Measurements from ENCODE around the gene DYNC1LI2.
"Not testable (repeated sequence)": the region's sequence is repeated elsewhere in the genome, so short reads cannot be mapped to it uniquely, and the experiment has no call there.

DYNC1LI2 gene

DNA sequence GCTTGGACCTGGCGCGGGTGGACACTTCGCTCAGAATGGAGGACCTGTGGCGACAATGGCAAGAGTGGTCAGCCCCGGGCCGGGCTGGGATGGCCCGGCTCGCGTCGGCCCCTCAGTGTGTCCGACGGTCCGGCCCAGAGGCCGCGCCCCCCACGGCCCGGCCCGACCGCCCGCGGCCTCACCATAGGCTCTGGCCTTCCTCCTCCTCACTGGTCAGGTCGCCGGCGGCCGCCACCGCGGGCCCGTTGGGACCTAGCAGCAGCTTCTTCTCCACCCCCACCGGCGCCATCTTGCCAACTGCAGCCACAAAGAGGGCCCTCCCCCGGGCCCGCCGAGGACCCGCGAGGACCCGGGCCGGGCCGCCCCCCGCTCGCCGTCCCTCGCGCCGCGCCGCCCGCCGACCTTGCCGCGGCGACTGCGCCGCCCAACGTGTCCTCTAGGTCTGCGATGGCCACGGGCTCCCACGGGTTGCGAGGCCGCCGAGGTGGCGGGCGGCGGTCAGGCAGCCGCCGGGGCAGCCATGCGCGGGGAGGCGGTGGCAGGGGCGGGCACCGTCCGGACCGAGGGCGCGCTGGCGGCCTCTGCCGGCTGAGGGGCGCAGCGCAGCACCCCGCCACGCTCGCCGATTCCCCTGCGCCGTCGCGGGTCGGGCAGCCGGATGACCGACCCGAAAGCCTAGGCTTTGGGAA lies at the start of gene DYNC1LI2:
Gene DYNC1LI2, minus strand, starts transcription at position 307 of the 689 bp plus-strand sequence. Its CDS starts 18 bp downstream, at position 289.
- peak; percentile 91 for DNase-seq

DNA sequence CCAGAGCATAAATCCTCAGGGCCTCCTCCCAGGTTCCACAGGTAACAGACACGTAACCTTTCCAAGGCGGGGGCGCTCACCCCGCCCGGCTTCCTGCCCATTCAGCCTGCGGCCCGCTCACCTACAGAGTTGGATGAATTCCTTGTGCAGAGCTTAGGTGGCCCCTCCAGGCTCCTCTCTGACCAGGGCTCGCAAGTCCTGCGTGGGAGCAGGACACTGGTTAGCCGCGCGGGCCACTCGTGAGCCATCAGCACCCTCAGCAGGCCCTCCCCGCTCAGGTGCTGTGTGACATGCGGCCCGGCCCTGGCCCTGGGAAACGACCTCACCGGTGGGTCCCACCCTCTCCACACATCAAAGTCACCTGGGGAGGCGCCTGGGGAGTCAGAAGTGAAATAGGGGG lies 49.4 kb upstream of the DYNC1LI2 start:
- no peak for DNase-seq

DNA sequence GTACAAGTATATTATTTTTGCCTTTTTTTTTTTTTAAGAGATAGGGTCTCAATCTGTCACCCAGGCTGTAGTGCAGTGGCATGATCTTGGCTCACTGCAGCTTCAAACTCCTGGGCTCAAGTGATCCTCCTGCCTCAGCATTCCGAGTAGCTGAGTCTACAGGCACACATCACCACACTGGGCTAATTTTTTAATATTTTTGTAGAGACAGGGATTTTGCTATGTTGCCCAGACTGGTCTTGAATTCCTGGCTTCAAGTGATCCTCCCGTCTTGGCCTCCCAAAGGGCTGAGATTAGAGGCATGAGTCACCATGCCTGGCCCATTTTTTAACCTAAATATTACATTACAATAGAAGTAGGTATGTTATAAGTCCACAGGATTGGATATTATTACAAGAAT lies 46.8 kb upstream of the DYNC1LI2 start:
- no peak for DNase-seq

DNA sequence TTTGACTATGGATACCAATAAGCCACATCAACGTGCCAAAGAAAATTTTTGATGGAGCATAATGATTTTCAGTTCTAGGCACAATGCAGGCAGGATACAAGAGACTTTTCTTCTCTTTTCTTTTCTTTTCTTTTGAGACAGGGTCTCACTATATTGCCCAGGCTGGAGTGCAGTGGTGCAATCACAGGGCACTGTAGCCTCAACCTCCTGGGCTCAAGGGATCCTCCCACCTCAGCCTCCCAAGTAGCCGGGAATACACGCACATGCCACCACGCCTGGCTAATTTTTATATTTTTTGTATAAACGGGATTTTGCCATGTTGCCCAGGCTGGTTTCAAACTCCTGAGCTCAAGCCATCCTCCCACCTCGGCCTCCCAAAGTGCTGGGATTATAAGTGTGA lies 42.6 kb upstream of the DYNC1LI2 start:
- DNase-seq, result not testable (repeated sequence)

DNA sequence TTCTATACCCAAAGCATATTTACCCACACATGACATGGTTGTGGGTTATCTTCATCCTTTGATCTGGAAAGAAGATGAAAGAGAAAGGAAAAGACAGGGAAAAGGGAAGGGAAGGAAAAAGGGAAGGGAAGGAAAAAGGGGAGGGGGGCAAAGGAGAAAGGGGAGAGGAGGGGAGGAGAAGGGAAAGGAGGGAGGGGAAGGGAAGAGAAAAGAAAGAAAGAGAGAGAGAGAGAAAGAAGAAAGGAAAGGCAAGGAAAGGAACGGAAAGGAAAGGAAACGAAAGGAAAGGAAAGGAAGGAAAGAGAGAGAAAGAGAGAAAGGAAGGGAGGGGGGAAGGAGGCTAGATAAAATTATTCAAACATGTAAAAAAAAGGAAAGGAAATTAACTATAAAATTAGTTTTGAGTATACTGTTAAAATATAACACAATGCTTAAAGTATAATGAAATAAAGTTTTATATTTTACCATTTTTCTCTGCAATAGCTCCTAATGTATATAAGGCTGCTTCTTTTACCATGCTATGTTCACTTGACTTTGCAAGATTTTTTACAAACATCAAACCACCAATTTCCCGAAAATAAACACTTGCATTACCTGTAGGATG lies 38.8 kb upstream of the DYNC1LI2 start:
- DNase-seq, result no peak

DNA sequence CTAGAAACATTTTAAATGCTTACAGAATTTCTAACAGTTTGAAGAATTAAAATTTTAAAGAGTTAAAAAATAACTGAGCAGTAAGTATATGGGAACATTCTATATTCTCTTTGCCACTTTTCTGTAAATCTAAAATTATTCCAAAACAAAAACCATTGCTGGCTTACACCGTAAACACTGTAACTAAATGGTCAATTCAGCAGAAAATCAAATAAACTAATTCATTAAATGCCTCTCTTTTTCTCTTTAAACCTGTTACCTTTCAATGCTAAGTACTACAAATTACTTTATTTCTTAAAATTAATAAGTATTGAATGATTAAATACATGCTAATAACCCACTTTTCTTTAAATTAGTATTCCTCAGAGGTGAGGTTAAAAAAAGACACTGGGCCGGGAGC lies 36.0 kb upstream of the DYNC1LI2 start:
- DNase-seq, result no peak

DNA sequence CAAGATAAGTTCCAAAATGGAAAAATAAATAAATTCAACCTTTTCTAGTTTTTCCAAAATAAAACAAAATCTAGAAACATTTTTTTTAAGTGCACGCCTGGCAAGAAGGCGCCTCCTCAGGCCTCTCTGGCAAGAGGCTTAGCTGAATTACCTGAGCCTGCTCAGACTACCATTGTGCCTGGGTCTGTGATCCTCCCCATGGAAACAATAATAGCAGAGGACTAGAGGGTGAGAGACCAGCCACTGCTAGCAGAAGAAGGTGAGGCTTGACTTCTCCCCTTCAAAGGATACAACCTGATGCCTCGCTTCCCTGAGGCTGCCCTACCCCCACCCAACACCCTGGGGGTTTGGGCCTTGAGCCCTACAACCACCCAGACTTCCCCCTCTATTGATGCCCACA lies 35.1 kb upstream of the DYNC1LI2 start:
- DNase-seq, result no peak

DNA sequence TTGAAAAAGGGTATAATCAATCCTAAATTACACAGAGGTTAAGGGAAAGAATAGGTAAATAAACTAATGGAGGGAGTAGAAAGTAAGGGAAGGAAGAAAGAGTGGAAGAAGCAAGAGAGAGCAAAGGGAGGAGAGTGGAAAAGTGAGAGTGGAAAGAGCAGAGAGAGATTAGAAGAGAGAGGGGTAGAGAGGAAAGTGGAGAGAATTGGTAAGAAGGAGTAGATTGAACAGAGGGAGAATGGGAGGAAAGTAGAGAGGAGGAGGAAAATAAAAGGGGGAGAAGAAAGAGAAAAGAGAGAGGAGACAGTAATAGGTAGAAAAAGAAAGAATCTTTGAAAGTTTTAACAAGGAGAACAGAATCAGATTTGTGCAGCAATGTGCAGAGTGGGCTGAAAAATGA lies 25.0 kb upstream of the DYNC1LI2 start:
- DNase-seq, result no peak

DNA sequence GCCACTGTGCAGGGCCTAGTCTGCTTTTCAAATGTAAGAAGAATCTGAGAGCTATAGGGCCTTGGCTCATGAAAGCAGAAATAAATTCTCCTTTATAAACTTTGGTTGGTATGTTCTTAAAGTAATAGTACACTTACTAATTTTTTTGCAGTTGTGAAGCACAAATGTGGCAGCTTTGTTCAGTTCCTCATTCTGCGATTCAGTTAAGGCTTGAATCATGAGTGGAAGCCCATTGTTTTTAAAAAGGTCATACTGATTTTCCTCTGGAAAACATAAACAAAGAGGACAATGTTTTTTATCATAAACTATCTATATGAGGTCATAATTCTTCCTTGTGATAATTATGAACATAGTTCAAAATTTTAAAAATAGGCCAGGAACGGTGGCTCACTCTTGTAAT lies 23.6 kb upstream of the DYNC1LI2 start:
- no peak for DNase-seq

DNA sequence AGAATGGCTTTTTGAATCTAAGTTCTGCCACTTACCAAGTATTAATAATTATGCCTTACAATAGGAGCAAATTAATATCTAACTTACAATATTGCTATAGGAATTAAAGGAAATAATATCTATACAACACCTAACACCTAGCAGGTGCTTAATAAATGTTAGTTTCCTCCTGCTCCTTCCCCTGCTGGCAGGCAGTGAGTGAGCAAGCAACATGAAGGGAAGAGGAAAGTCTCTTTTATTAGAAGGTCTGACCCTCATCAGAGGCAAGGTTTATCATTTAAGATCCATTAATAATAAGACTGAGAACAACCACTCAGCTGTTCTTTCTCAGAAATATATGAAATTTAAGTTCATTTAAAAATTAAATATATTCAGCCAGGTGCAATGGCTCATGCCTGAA lies 6.7 kb upstream of the DYNC1LI2 start:
- no peak for DNase-seq

DNA sequence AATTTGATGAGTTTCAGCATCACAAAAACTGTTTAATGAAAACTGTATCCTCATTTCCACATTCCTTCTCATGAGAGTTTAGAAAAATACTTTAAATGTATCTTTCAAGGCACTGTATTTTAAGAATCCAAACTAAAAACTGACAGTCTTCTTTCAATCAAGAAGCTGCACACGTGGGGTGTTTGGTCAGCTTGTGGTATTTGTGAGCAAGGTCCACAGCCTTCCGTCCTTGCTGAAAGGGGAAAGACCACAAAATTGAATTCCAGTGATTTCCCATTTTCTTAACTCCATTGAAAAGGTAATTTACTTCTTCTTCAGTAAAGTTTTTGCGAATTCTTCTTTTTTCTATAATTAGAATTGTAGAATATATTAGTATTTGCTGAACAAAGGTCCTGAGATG lies 3.4 kb upstream of the DYNC1LI2 start:
- DNase-seq, result no peak

DNA sequence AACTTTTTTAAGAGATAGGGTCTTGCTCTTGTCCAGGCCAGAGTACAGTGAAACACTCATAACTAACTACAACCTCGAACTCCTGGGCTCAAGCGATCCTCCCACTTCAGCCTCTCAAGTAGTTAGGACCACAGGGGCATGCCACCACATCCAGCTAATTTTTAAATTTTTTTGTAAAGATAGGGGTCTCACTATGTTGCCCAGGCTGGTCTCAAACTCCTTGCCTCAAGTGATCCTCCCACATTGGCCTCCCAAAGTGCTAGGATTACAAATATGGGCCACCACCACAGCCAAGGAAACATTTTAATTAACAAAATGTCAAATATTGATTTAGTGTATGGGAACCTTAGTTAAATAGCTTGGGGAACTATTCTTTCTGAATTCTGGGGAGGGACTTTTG lies 2.8 kb upstream of the DYNC1LI2 start:
- no peak for DNase-seq

DNA sequence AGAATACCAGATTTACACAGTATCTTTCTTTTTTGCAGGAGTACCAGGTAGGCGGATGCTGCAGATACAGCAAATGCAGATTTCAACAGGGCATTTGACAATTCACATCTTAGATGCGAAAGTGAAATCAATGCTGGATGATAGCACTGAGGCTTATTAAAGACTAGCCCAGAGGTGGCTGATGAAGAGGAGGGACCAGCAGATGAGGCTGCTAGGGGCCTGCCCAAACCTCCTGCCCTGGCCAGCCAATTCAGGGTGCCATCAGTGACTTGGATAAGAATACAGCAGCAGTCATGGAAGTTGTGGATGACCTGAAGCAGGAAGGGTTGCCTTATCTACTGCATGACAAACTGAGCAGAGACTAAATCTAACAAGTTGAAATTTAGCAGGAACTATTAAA lies 1.5 kb upstream of the DYNC1LI2 start:
- DNase-seq, result no peak

DNA sequence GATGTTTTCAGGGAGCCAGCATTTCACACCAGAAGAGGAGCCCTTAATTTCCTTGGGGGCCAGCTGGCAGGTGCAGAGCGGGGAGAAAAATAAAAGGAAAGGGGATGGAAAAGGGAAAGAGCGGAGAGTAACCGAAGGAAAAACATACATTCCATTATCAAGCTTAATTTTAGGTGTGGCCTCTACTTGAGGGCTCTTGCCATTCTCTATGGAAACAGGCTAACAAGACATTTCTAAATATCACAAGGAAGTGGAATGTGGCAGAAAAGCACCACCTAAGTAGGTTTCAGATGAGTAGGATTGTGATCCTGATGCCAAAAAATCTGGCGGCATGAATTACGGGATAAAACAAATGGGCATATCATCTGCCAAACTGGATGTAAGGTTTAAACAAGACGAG lies 970 bp upstream of the DYNC1LI2 start:
- no peak for DNase-seq

DNA sequence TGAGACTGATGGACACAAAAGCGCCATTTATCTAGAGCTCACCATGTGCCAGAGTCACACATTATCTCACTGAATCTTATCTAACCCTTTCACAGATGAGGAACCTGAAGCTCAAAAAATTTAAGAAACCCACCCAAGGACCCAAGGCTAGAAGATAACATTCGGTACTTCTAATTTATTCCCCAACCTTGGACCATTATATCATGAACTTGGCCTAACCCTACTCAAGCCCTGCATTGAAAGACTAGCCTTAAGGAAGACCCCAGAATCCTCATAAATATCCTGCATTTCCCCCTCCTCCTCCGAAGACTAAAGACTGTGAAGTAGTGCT lies 548 bp upstream of the DYNC1LI2 start:
- no peak for DNase-seq

DNA sequence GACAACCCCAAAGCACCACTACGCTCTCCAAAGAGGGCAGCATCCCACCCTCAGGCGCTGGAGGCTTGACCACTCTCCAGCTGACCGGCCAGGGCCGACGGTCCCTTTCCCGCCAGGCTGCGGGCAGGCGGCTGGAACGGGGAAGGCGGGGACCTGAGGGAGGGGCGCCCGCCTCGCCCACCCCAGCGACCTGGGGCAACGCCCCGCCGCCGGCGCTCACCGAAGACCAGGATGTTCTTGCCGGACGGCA lies 431 bp downstream of the DYNC1LI2 start:
- no peak for DNase-seq

DNA sequence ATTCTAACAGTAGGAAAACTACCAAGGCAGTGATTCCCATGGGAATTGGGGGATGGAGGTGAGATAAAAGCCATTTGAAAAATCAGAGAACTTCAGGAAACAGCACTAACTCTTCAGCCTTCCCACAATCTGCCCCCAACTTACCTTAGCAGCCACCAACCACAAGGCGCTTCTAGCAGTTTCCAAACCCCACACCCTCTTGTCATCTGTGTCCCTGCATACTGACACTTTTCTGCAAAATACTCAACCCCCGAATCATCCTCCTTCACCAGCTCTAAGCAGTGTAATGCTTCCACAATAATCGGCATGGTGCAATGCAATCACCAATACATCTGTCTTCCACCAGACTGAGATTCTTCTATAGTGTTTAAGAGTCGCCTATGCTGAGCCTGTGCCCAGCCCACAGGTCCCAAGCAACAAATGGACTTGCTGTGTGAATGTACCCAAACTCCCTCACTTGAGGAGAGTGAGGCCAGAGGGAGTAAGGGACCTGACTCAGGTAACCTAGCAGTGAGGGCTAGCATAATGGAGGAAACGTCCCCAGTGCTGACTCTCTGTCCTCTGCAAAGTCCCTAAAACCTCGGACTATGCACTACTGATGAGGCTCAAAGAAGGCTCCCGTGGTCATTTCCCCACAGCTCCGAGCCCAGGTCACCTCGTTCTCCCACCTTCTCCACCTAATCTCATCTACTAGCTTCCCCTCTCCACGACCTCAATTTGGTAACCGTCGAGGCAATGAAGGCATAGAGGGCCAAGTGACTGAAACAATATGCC lies 943 bp downstream of the DYNC1LI2 start:
- DNase-seq, result no peak

DNA sequence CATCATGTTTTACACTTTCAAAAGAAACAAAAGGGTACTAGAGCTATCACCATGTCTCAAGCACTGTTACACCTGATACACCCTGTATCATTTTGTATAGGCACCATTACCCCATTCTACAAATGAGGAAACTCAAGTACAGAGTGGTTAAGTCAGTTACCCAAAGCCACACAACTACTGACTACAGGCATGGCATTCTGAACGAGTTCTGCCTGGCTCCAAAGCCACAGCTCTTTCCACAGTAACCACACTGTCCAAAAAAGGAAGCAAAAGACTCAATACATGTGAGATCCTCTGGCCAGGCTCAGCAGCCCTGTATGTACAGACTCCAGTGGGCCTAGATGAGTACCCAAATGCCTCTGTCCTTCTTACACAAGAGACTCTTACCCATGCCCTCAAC lies 4.7 kb downstream of the DYNC1LI2 start:
- DNase-seq, result no peak

DNA sequence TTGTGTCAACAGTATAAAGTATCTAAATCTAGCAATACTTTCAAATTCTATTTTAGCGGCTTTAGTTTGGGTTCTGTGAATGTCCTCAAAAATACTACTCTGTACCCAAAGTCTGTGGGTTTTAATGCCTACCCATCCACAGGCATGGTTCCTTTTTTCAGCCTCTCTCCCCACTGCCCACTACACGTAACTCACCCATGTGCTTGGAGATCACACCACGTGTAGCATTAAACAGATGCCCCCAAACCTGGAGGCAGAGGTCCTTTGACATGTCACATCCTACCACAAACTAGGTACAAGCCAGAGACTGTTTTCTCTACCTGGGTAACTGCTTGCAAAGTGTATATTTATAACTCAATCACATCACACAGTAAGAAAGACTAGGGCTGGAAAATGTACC lies 5.4 kb downstream of the DYNC1LI2 start:
- no peak for DNase-seq

DNA sequence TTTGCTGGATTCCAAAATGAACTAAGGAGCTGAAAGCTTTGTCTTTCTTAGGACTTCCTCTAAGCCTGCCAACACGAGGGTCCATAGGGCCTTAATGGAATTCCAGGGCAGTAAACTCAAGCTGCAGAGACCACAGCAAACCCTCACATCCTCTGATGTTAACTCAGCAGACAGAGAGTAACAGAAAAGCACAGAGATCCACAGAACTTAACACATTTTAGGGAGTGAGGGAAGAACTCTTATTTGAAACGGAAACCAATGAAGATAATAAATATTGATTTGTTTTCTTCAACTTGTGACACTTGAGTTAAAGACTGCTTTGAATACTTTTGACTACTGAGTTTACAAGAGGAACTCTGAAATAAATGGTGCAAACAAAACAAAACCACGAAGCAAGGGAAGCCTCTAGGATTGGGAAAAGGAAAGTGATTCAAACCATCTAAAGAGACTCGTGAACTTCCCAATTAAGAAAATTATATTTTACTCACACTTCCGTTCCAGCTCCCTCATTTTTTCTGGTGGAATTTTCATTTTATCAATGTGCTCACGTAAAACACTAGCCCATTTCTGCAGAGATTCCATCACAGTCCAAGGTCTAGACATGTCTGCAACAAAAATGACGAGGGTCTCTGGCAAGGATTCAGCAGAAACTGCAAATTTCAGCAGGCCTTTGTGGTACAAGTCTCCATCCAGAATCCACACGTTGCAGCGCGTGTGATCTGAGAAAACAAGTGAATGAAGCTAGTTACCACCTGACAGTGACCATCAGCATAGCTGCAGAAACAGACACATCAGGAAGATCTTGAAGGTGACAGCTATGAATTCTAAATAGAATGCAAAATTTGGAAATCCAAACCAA lies 9.2 kb downstream of the DYNC1LI2 start:
- no peak for DNase-seq

DNA sequence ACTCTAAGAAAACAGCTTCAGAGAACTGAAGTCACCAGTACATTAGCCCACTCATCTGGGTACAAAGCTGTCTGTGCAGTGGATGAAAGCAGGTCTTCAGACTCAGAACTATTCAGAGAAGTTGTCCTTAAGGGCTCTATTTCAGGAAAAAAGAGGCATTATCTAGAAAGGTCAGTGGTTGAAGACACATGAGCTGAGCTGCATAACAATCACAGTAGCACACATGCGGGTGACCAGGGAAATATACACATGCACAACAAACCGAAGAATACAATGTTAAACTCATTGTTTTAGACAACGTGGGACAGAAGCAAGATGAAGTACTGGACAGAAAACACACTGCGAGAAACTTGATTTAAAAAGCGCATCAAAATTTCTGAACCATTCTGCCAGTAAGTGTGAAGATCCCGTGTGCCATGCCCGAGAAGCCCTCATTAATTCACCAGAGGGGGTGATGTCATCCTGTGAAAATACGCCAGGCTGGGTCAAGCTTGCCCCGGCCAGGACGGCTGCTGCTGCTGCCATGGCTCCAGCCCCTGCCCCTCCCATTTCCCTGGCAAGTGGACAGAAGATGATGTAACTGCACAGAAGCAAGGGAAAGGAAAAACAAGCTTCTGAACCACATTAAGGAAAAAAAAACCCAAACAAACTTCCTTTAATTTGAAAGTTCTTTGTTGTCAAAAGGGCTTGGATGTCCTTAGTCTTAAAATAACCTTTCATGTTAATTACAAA lies 10.1 kb downstream of the DYNC1LI2 start:
- DNase-seq, result no peak

DNA sequence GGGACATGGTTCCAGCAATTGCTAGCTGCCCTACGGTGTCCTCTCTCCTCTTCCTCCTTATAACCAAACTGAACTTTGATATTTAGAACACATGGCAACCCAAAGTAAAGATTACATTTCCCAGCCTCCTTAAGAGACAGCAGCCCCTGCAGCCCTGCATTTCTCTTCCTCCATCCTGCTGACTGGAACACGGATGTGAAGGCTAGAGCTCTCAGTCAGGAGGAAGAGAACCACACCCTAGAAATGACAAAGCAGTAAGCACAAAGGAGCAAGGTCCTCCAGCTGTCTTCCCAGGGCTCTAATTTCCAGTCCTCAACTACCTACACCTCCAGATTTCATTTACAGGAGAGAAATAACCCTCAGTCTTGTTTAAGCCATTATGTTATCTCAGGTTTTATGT lies 10.9 kb downstream of the DYNC1LI2 start:
- DNase-seq, result no peak

DNA sequence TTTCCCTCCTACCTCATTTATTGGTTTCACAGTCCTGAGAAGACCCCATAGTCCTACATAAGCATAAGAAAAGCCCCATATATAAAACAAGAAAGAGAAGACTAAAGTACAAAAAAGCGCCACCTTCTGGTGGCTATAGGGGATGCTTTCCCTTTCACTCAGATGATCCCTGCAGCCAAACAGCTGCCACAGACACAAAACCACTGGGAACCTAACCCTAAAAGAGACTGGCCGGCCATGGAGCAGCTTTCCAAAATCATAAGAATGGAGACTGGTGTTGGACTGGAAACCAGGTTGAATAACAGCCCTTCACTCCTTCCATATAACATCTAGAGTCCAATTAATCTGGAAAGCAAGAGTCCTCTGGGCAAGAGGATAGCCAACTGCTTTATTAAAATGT lies 11.4 kb downstream of the DYNC1LI2 start:
- peak; percentile 54 for DNase-seq

All from retina (tissue), 1 donor.